C4-2B (cell line): ENCODE measurements around the gene ENTPD6.

Experiments used
- CTCF ChIP-seq: fragments of 450-650 bp; conservative IDR thresholded peaks from 2 replicates; pipeline ENCODE4 v1.5.1; 2017; ENCODE audit warnings: mild to moderate bottlenecking
- ZFX ChIP-seq: fragments of 450-650 bp; IDR thresholded peaks from 2 replicates; pipeline ENCODE4 v1.6.1; 2017

DNA sequence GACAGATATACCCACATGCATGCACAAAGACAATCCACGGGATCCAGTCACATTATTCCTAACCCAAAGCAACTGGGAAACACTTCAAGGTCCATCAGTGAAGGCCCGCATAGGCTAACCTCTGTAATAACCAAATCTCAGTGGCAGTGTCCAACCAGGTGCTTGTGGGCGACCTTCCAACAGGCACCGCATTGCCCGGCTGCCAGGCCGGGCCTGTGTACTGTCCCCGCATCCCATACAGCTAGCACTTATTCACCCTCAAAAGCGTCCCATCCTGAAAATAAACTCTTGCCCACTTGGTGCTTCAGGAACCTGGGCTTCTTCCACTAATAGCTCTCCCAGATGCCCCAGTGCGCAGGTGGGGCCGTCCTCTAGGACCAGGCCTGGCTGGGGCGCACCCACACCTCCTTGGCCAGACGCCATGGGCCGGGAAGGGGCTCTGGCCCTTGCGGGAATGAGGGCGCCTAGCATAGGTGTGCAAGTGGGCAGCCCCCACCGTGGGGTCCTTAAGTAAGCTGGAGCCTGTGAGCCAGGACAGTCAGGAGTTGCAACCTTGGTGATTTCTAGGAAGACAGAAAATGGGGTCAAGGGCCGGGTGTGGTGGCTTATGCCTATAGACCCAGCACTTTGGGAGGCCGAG lies 1.1 kb upstream of the ENTPD6 start:
- TF ChIP-seq CTCF (no peak), ZFX (no peak)
